Lower lobe of right lung (tissue), 2 donors: ENCODE measurements around the gene OR2H1. TPM values are rescaled to one million over a fixed set of nuclear protein-coding genes. Genes with fewer than 3 reads are reported as not detected.

ENCODE experiments used
- ATAC-seq, 2 donors: fragments of 200-7000 bp; cut with Tn5 transposase; one replicate each; pipeline ENCODE4 v1.9.1; 2020 to 2022; ENCODE audit warnings: mild to moderate bottlenecking in 2 of 2, moderate library complexity in 2 of 2
- DNase-seq: peaks from one replicate; pipeline ENCODE4 v3.0.0-alpha.2; 2020
- H3K27ac ChIP-seq: fragments of 200-600 bp; one replicate; pipeline ENCODE4 v1.8.0; 2022
- H3K27me3 ChIP-seq: fragments of 200-600 bp; one replicate; pipeline ENCODE4 v1.8.0; 2022; ENCODE audit warnings: low read depth
- H3K36me3 ChIP-seq: fragments of 200-600 bp; one replicate; pipeline ENCODE4 v1.8.0; 2022; ENCODE audit warnings: mild to moderate bottlenecking
- H3K4me1 ChIP-seq: fragments of 200-600 bp; one replicate; pipeline ENCODE4 v1.8.0; 2022
- H3K4me3 ChIP-seq: fragments of 200-600 bp; one replicate; pipeline ENCODE4 v1.8.0; 2022; ENCODE audit warnings: mild to moderate bottlenecking
- H3K9me3 ChIP-seq: fragments of 200-600 bp; one replicate; pipeline ENCODE4 v1.8.0; 2022
- intact Hi-C: fragments of 100-400 bp; cut with DNase I; formaldehyde crosslinking; loops from one replicate; pipeline ENCODE4 v1.11.0; 2022
- total RNA-seq: library from RNA; stranded (reverse); fragmentation: NEBNext Ultra II Directional; extraction: Animal tissue kit (Norgen Biotek cat#: 25700); gene quantifications from one replicate; pipeline ENCODE4 v1.2.1, GENCODE V29; 2021
- TF ChIP-seq, protein P1 (sequence below): fragments of 200-600 bp; IDR thresholded peaks from one replicate; pipeline ENCODE4 v1.8.0; 2022; ENCODE audit warnings: antibody characterized with exemption, mild to moderate bottlenecking
- donor health status: DM: no; HTN: yes; CAD: no; lungs with severe emphysema.

OR2H1 gene
- total RNA-seq, 1 donor from 2014 or later, result not detected

DNA sequence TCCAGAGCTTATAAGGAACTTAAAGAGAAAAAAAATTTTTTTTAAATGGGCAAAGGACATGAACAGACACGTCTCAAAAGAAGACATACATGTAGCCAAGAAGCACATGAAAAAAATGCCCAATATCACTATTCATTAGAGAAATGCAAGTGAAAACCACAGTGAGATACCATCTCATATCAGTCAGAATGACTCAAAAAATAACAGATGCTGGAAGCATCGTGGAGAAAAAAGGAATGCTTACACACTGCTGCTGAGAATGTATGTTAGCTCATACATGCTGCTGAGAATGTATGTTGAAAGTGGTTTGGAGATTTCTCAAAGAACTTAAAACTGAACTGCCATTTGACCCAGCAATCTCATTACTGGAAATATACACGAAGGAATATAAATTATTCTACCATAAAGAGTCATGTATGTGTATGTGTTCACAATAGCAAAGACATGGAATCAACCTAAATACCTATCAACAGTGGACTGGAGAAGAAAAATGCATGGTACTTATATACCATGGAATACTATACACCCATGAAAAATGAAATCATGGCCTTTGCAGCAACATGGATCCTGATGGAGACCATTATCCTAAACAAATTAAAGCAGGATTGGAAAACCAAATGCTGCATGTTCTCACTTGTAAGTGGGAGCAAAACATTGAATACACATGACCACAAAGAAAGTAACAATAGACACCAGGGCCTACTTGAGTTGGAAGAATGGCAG, 5.3 kb upstream of the OR2H1 start:
- H3K27me3 ChIP-seq, result peaks cover 4% of the 10 kb centered on the region
- ATAC-seq (no peak), DNase-seq (no peak)
- TF ChIP-seq, protein P1, sequence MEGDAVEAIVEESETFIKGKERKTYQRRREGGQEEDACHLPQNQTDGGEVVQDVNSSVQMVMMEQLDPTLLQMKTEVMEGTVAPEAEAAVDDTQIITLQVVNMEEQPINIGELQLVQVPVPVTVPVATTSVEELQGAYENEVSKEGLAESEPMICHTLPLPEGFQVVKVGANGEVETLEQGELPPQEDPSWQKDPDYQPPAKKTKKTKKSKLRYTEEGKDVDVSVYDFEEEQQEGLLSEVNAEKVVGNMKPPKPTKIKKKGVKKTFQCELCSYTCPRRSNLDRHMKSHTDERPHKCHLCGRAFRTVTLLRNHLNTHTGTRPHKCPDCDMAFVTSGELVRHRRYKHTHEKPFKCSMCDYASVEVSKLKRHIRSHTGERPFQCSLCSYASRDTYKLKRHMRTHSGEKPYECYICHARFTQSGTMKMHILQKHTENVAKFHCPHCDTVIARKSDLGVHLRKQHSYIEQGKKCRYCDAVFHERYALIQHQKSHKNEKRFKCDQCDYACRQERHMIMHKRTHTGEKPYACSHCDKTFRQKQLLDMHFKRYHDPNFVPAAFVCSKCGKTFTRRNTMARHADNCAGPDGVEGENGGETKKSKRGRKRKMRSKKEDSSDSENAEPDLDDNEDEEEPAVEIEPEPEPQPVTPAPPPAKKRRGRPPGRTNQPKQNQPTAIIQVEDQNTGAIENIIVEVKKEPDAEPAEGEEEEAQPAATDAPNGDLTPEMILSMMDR, result no peak
- no peaks in the 10 kb centered on the region for H3K36me3 ChIP-seq
- H3K4me1 ChIP-seq, result no peaks in the 10 kb centered on the region
- intact Hi-C loops, result no loop called here
- H3K4me3 ChIP-seq, result no peak overlapping the region
- H3K9me3 ChIP-seq, result no peaks in the 10 kb centered on the region
- H3K27ac ChIP-seq, result no peak overlapping the region

DNA sequence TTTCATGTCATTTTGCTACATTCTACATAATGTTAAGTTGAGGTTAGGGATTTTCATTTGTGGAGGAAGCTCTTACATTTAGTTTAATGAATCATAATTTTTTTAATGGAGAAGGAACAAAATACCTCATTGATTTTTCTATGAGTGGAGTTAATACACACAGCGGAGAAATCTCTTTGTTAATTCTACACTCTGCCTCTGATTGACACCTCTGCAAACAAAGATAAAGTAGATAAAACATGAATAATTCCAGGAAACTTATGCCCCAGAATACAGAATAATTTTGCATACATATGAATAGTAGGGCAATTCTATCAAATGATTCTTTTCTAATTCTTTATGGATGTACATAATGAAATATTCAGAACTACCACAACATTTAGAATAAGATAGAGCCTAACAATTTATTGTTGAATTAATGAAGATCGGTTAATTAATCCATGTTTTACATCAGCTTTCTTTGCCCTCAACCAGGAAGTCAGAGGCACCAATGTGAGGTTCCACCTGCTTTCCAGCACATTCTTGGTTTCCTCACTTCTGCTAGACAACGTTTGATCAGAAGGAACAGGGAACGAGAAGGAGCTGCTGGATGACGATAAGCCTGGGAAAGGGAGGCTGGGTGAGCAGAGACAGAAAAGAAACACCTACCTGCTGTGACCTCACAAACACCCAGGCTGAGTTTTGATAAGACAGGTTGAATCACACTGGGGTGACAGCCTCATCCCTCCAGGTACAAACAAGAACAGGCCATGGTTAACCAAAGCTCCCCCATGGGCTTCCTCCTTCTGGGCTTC, 4.3 kb downstream of the OR2H1 start:
- intact Hi-C loops, result no loop called here
- DNase-seq (no peak), ATAC-seq (no peak)
- H3K27me3 ChIP-seq, result no peaks in the 10 kb centered on the region
- H3K27ac ChIP-seq, result no peak overlapping the region
- no peaks in the 10 kb centered on the region for H3K9me3 ChIP-seq
- H3K4me3 ChIP-seq, result no peak overlapping the region
- no peaks in the 10 kb centered on the region for H3K4me1 ChIP-seq
- H3K36me3 ChIP-seq, result no peaks in the 10 kb centered on the region
- TF ChIP-seq, protein P1, result no peak

DNA sequence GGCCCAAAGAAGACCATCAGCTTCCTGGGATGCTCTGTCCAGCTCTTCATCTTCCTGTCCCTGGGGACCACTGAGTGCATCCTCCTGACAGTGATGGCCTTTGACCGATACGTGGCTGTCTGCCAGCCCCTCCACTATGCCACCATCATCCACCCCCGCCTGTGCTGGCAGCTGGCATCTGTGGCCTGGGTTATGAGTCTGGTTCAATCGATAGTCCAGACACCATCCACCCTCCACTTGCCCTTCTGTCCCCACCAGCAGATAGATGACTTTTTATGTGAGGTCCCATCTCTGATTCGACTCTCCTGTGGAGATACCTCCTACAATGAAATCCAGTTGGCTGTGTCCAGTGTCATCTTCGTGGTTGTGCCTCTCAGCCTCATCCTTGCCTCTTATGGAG, 5.1 kb downstream of the OR2H1 start:
- H3K36me3 ChIP-seq, result no peaks in the 10 kb centered on the region
- no peak for DNase-seq
- intact Hi-C loops, result no loop called here
- H3K27me3 ChIP-seq, result no peaks in the 10 kb centered on the region
- no peaks in the 10 kb centered on the region for H3K4me1 ChIP-seq
- no peaks in the 10 kb centered on the region for H3K9me3 ChIP-seq
- H3K27ac ChIP-seq, result no peak overlapping the region
- TF ChIP-seq, protein P1, result no peak
- no peak overlapping the region for H3K4me3 ChIP-seq
- ATAC-seq, result no peak

DNA sequence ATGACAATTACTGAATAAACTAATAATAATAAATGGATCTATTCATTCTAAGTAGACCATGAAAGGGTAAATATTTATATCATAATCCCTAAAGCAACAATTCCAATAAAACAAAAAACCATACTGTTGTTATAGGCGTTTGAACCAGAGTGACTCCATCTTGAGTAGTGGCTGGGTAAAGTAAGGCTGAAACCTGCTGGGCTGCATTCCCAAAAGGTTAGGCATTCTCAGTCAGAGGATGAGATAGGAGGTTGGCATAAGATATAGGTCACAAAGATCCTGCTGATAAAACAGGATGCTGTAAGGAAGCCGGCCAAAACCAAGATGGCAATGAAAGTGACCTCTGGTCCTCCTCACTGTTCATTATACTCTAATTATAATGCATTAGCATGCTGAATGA, 8.3 kb downstream of the OR2H1 start:
- Histone ChIP-seq H3K27ac (no peak overlapping the region), H3K36me3 (no peaks in the 10 kb centered on the region), H3K4me3 (no peak overlapping the region), H3K27me3 (no peaks in the 10 kb centered on the region), H3K9me3 (no peaks in the 10 kb centered on the region), H3K4me1 (no peaks in the 10 kb centered on the region)
- ATAC-seq (no peak), DNase-seq (no peak)
- intact Hi-C loops, result no loop called here
- TF ChIP-seq, protein P1, result no peak

DNA sequence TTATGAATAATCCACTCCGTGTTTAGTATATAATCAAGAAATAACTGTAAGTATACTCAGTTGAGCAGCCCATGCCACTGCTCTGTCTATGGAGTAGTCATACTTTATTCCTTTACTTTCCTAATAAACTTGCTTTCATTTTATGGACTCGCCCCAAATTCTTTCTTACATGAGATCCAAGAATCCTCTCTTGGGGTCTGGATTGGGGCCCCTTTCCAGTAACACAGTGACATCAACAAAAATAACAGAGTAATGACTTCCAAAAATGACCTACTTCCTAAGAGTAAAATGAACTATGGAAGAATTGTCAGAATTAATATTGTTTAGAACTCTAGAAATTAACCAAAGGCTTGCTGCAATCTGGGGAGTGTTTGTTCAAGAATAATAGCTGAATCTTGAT, 8.8 kb downstream of the OR2H1 start:
- H3K27me3 ChIP-seq, result no peaks in the 10 kb centered on the region
- no peak overlapping the region for H3K27ac ChIP-seq
- H3K4me3 ChIP-seq, result no peak overlapping the region
- no peaks in the 10 kb centered on the region for H3K9me3 ChIP-seq
- no peak for ATAC-seq
- DNase-seq, result no peak
- no peaks in the 10 kb centered on the region for H3K36me3 ChIP-seq
- TF ChIP-seq, protein P1, result no peak
- intact Hi-C loops, result no loop called here
- no peaks in the 10 kb centered on the region for H3K4me1 ChIP-seq
